Esophagus squamous epithelium (tissue), 5 donors: Measurements from ENCODE around the gene SLC6A9. TPM values are rescaled to one million over a fixed set of nuclear protein-coding genes. Genes with fewer than 3 reads are reported as not detected.

Experiments
- DNase-seq: peaks from one replicate; lab custom pipeline; 2025; lab: John Stamatoyannopoulos, UW
- H3K27ac ChIP-seq, 4 donors: fragments of 200-600 bp; sonication (generic); one replicate each; pipeline ENCODE4 v1.5.1; 2016 to 2019; ENCODE audit warnings: mild to moderate bottlenecking in 1 of 4
- H3K27me3 ChIP-seq, 4 donors: fragments of 200-600 bp; sonication (generic); 1 replicate in 3 of 4; 2 replicates in 1 of 4; pipeline versions ENCODE4 v1.5.1 to v1.6.0; 2017 to 2021; ENCODE audit warnings: antibody characterized with exemption in 1 of 4
- H3K36me3 ChIP-seq, 3 donors: fragments of 200-600 bp; sonication (generic); one replicate each; pipeline ENCODE4 v1.5.1; 2016 to 2019
- H3K4me1 ChIP-seq, 3 donors: fragments of 200-600 bp; sonication (generic); one replicate each; pipeline ENCODE4 v1.5.1; 2017 to 2019
- H3K4me3 ChIP-seq, 4 donors: fragments of 200-600 bp; sonication (generic); 1 replicate in 3 of 4; 2 replicates in 1 of 4; pipeline ENCODE4 v1.5.1; 2016 to 2019; ENCODE audit warnings: mild to moderate bottlenecking in 2 of 4, moderate library complexity in 1 of 4
- H3K9me3 ChIP-seq, 3 donors: fragments of 200-600 bp; sonication (generic); one replicate each; pipeline ENCODE4 v1.5.1; 2016 to 2019
- POLR2A ChIP-seq, 4 donors: fragments of 450-650 bp; IDR thresholded peaks; one replicate each; pipeline ENCODE4 v1.6.1; 2017; ENCODE audit warnings: antibody characterized with exemption in 4 of 4, mild to moderate bottlenecking in 4 of 4, moderate library complexity in 3 of 4
- WGBS, 2 donors: methylation state at CpG; one replicate each; pipeline ENCODE4 v1.1.5; 2018; 5-methylcytosine and 5-hydroxymethylcytosine counted together
- intact Hi-C: fragments of 100-400 bp; cut with DNase I; formaldehyde crosslinking; loops from one replicate; pipeline ENCODE4 v1.15.0; 2022
- total RNA-seq, 4 donors: library from RNA; depleted of rRNA; stranded (reverse); fragments of >200 nt; gene quantifications; one replicate each; pipeline ENCODE4 v1.1.0, GENCODE V29; 2016
- TF ChIP-seq, protein P1 (sequence below), 6 experiments: fragments of 450-650 bp in 4 of 6; fragments of 200-600 bp in 2 of 6; sonication (generic) in 2 of 6; IDR thresholded peaks; one replicate each; pipeline ENCODE4 v1.5.1; 2016 to 2019; ENCODE audit warnings: antibody characterized with exemption in 6 of 6, mild to moderate bottlenecking in 4 of 6, moderate library complexity in 4 of 6
- donor health status: DM: yes; HTN: yes; CAD: no.

Gene SLC6A9
- total RNA-seq, 4 donors from 2014 or later, result 10.4 to 40.0 (median 23.2) TPM

DNA sequence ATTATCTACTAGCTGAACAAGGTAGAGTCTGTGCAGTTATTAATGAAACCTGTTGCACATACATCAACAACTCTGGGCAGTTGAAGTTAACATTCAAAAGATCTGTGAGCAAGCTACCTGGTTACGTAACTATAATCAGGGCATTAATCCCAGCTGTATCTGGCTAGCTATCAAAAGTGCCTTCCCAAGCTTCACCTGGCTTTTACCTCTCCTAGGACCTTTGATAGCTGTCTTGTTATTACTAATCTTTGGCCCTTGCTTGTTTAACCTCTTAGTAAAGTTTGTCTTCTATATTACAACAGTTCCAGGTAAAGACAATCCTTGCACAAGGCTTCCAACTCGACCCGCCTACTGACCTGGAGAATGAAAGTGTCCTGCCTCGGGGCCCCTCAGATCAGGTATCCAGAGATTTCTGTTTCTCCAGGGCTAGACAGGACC is 29.6 kb upstream of the SLC6A9 start:
- 34 to 61% methylated on average over 2 to 4 of the region's 4 CpGs for WGBS, 2 donors
- H3K36me3 ChIP-seq, result no peaks in the 10 kb centered on the region
- no peak for DNase-seq
- peak overlapping the region in 2 of 4 donors; percentile 63 to 65 for H3K27ac ChIP-seq
- H3K9me3 ChIP-seq, result no peaks in the 10 kb centered on the region
- intact Hi-C loops, result no loop called here
- TF ChIP-seq POLR2A (IDR thresholded peaks at IDR 0.05), result no peak
- TF ChIP-seq, protein P1, sequence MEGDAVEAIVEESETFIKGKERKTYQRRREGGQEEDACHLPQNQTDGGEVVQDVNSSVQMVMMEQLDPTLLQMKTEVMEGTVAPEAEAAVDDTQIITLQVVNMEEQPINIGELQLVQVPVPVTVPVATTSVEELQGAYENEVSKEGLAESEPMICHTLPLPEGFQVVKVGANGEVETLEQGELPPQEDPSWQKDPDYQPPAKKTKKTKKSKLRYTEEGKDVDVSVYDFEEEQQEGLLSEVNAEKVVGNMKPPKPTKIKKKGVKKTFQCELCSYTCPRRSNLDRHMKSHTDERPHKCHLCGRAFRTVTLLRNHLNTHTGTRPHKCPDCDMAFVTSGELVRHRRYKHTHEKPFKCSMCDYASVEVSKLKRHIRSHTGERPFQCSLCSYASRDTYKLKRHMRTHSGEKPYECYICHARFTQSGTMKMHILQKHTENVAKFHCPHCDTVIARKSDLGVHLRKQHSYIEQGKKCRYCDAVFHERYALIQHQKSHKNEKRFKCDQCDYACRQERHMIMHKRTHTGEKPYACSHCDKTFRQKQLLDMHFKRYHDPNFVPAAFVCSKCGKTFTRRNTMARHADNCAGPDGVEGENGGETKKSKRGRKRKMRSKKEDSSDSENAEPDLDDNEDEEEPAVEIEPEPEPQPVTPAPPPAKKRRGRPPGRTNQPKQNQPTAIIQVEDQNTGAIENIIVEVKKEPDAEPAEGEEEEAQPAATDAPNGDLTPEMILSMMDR (IDR thresholded peaks at IDR 0.05), result no peak
- peaks cover 0 to 7% (median 0%) of the 10 kb centered on the region in 4 donors for H3K27me3 ChIP-seq
- no peak overlapping the region for H3K4me3 ChIP-seq
- H3K4me1 ChIP-seq, result peaks cover 5 to 29% (median 11%) of the 10 kb centered on the region in 3 donors

DNA sequence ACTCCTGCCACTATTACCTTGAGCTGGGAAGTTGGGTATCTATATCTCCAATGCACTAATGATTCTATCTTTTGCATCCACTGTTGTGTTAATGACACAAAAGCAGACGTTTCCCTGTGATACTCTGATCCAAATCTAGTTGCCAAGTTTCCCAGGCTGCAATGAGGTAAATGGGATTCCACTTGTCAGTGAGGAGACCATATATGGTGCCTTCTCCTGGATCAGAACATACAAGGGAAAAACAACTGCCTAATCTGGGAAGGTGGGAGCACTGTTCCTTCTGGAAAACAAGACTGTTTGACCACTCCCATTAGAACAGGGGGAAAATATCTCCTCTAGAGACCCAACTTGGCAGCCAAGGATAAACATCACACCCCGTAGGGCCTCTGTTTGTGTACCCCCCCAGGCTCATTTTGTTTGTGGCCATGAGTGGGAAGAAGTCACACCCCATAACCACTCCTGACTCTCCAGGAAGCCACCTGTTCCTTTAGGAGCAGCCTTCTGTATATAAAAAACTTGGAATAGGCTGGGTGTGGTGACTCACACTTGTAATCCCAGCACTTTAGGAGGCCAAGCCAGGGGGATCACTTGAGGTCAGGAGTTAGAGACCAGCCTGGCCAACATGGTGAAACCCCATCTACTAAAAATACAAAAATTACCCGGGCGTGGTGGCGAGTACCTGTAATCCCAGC is 28.5 kb upstream of the SLC6A9 start:
- intact Hi-C loops, result no loop called here

DNA sequence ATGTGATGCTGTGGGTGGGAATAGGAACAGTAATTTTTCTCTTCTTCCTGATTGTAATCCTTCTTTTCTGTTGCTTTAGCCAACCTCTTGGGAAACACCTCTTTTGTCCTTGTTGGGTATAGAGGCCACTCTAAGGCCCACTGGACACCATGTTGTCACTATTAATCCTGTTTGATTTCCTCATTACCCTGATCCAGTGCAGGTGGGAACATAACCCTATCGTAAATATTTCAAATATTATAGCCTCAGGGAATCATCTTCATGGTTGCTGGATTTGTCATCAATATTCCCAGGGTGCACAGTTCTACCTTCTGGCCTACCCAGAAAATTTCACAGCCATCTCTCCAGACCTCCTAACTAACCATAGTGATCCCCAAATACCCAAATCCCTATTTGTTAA is 27.9 kb upstream of the SLC6A9 start:
- intact Hi-C loops, result no loop called here
- H3K4me3 ChIP-seq, result no peak overlapping the region
- WGBS, 2 donors, result 50 to 63% methylated on average over 1 of the region's 1 CpG
- TF ChIP-seq, protein P1 (IDR thresholded peaks at IDR 0.05), result no peak
- no peak for TF ChIP-seq POLR2A (IDR thresholded peaks at IDR 0.05)
- DNase-seq, result no peak
- H3K36me3 ChIP-seq, result no peaks in the 10 kb centered on the region
- no peaks in the 10 kb centered on the region for H3K9me3 ChIP-seq
- peak overlapping the region in 3 of 4 donors; percentile 45 to 65 (median 63) for H3K27ac ChIP-seq
- H3K4me1 ChIP-seq, result peaks cover 5 to 29% (median 11%) of the 10 kb centered on the region in 3 donors
- peaks cover 0 to 12% (median 0%) of the 10 kb centered on the region in 4 donors for H3K27me3 ChIP-seq

More for the DNA sequence above, 28.5 kb upstream of the SLC6A9 start:
- H3K4me3 ChIP-seq, result no peak overlapping the region
- peaks cover 0 to 12% (median 0%) of the 10 kb centered on the region in 4 donors for H3K27me3 ChIP-seq
- no peaks in the 10 kb centered on the region for H3K36me3 ChIP-seq
- H3K4me1 ChIP-seq, result peaks cover 5 to 29% (median 11%) of the 10 kb centered on the region in 3 donors
- 39 to 49% methylated on average over 5 of the region's 5 CpGs for WGBS, 2 donors
- DNase-seq, result no peak
- no peaks in the 10 kb centered on the region for H3K9me3 ChIP-seq
- H3K27ac ChIP-seq, result peak overlapping the region in 3 of 4 donors; percentile 45 to 65 (median 63)
- TF ChIP-seq POLR2A (IDR thresholded peaks at IDR 0.05), result no peak
- TF ChIP-seq, protein P1 (IDR thresholded peaks at IDR 0.05), result no peak

DNA sequence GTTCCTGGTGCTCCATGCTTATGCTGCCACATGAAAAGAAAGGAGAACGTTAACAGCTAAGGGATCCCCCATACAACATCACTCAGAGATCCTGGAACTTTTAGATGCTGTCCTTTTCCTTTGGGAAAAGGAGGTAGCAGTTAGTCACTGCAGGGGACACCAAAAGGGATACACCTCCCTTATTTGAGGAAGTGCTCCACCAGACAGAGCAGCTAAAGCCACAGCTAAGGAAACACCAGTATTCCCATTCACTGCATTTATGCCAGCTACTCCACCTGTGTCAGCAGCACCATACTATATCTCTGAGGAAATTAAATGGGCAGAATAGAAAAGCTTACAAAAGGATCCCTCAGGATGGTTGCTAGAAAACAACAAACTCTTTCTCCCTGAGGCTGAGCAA is 26.0 kb upstream of the SLC6A9 start:
- H3K9me3 ChIP-seq, result no peaks in the 10 kb centered on the region
- H3K27me3 ChIP-seq, result peaks cover 0 to 12% (median 0%) of the 10 kb centered on the region in 4 donors
- intact Hi-C loops, result no loop called here
- 57 to 100% methylated on average over 1 of the region's 1 CpG for WGBS, 2 donors
- no peak for DNase-seq
- H3K27ac ChIP-seq, result no peak overlapping the region
- no peak overlapping the region for H3K4me3 ChIP-seq
- H3K36me3 ChIP-seq, result no peaks in the 10 kb centered on the region
- H3K4me1 ChIP-seq, result peaks cover 5 to 23% (median 11%) of the 10 kb centered on the region in 3 donors
- TF ChIP-seq, protein P1 (IDR thresholded peaks at IDR 0.05), result no peak
- TF ChIP-seq POLR2A (IDR thresholded peaks at IDR 0.05), result no peak

DNA sequence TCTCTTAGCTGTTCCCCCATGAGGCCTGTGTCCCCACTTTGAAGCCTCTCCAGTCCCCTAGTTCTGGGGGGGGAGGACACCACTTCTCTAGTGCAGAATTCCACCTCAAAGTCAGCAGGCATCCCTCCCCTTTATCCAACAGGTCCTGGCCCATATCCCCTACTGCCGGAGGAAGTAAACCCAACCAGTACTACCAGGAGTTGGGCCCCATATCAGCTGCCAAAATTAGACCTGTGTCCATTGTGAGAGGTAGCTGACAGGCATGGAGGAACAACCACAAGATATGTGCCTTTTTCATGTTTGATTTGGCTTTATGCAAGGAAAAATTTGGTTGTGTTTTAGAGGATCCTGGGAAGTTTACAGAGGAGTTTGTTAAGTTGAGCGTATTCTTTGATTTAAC is 22.1 kb upstream of the SLC6A9 start:
- H3K36me3 ChIP-seq, result no peaks in the 10 kb centered on the region
- no peaks in the 10 kb centered on the region for H3K9me3 ChIP-seq
- intact Hi-C loops, result no loop called here
- TF ChIP-seq POLR2A (IDR thresholded peaks at IDR 0.05), result no peak
- TF ChIP-seq, protein P1 (IDR thresholded peaks at IDR 0.05), result no peak
- H3K4me1 ChIP-seq, result peaks cover under 1 to 16% (median 5%) of the 10 kb centered on the region in 3 donors
- H3K4me3 ChIP-seq, result no peak overlapping the region
- no peak for DNase-seq
- H3K27ac ChIP-seq, result no peak overlapping the region
- WGBS, 2 donors, result 71 to 81% methylated on average over 1 of the region's 2 CpGs
- H3K27me3 ChIP-seq, result peaks cover 0 to 35% (median 0%) of the 10 kb centered on the region in 4 donors
